LNCaP clone FGC (cell line): ENCODE data around the gene RTN4IP1.
A peak's percentile ranks its signal among the peaks of the same experiment; 100 is the strongest.
"Not testable (repeated sequence)": the region's sequence is repeated elsewhere in the genome, so short reads cannot be mapped to it uniquely, and the experiment has no call there.

Source experiments
- DNase-seq: peaks from one replicate; pipeline ENCODE4 v3.0.0-alpha.2; 2011; ENCODE audit warnings: low read depth
- H3K4me3 ChIP-seq: 2 replicates; pipeline ENCODE4 v1.5.1; 2011; ENCODE audit warnings: mild to moderate bottlenecking, low read depth, low read length, control low read depth
- TF ChIP-seq, protein P1 (sequence below): IDR thresholded peaks from 2 replicates; pipeline ENCODE4 v1.5.1; 2012; ENCODE audit warnings: mild to moderate bottlenecking; ENCODE audit not compliant: control insufficient read depth, insufficient read depth; ENCODE audit errors: extremely low read depth

Gene RTN4IP1

DNA sequence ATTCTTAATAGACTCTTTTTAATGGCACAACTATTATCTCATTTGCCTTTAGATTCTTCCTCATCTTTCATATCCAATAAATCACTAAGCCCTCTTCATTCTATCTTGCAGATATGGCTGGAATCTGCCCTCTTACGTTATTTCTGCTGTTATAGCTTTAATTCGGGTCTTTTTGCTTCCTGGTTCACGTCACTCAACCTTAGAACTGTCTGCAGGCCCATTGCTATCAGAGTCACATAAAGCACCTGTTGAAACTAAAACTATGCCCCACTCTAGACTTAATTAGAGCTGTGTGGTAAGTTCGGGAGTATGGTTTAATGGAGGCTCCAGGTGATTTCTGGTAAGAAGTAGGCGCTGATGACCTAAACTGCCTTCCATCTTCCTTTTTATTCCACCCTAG, 1.1 kb upstream of the RTN4IP1 start:
- DNase-seq, result no peak
- TF ChIP-seq, protein P1, sequence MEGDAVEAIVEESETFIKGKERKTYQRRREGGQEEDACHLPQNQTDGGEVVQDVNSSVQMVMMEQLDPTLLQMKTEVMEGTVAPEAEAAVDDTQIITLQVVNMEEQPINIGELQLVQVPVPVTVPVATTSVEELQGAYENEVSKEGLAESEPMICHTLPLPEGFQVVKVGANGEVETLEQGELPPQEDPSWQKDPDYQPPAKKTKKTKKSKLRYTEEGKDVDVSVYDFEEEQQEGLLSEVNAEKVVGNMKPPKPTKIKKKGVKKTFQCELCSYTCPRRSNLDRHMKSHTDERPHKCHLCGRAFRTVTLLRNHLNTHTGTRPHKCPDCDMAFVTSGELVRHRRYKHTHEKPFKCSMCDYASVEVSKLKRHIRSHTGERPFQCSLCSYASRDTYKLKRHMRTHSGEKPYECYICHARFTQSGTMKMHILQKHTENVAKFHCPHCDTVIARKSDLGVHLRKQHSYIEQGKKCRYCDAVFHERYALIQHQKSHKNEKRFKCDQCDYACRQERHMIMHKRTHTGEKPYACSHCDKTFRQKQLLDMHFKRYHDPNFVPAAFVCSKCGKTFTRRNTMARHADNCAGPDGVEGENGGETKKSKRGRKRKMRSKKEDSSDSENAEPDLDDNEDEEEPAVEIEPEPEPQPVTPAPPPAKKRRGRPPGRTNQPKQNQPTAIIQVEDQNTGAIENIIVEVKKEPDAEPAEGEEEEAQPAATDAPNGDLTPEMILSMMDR, result no peak
- peak overlapping the region; percentile 78 for H3K4me3 ChIP-seq

DNA sequence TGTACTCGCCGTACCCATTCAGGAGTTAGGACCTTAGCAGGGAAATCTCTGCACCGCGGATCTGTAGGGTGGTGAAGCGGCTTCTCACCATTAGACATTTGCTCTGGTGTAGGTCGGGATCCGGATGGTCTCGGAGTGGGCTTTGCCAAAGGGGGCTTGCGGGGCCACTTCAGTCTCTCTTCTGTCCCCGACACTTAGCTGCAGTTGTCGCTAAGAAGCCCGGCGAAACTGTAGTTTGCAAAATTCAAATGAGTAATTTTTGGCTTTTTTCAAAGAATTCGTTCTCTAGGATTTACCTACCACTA, 513 bp upstream of the RTN4IP1 start:
- DNase-seq, result no peak
- TF ChIP-seq, protein P1, result no peak
- H3K4me3 ChIP-seq, result peak overlapping the region; percentile 78

DNA sequence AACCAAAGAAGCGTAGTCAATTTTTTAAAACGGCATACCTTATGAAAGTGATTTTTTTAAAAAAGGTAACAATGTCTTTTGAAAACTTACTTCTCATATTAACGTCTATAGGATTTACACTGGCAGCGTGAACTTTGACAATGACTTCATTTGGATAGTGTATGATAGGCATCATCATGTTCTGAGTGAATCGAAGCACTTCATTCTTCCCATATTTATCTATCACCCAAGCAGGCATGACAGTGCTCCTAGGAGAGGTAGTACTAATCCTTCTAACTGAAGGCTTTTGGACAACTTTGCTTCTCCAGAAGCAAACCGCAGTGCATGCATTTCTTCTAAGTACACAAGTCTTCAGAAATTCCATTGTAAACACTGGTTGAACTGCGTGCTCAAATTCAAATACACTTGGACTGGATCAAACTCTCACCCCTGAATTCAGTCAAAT, 618 bp downstream of the RTN4IP1 start:
- no peak for DNase-seq
- peak overlapping the region; percentile 78 for H3K4me3 ChIP-seq
- TF ChIP-seq, protein P1, result no peak

DNA sequence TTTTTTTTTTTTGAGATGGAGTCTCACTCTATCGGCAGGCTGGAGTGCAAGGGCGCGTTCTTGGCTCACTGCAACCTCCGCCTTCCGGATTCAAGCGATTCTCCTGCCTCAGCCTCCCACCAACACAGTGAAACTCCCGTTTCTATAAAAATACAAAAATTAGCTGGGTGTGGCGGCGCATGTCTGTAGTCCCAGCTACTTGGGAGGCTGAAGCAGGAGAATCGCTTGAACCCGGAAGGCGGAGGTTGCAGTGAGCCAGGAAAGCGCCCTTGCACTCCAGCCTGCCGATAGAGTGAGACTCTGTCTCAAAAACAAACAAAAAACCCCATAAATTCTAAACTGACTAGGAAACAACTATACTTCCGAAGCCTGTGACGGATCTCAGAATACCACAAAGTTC, 1.5 kb downstream of the RTN4IP1 start:
- not testable (repeated sequence) for H3K4me3 ChIP-seq, DNase-seq

DNA sequence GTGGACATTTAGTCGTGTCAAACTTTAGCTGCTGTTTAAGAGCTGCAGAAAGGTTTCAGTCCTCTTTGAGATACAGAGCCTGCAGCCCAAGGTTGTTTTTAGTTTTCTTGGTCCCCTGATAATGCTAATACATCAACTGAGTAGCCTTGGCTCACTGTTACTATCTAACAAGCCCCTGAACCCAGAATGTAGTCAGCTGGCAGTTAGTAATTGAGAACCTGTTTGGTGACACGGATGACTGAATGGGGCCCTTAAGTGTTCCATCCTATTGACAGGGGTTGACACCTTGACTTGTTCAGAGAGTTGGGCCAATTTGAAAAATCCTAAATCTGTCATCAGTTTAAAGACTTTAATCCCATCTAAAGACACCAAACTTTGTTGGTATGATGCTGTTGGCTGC, 2.8 kb downstream of the RTN4IP1 start:
- no peak for DNase-seq
- TF ChIP-seq, protein P1, result no peak
- no peak overlapping the region for H3K4me3 ChIP-seq

DNA sequence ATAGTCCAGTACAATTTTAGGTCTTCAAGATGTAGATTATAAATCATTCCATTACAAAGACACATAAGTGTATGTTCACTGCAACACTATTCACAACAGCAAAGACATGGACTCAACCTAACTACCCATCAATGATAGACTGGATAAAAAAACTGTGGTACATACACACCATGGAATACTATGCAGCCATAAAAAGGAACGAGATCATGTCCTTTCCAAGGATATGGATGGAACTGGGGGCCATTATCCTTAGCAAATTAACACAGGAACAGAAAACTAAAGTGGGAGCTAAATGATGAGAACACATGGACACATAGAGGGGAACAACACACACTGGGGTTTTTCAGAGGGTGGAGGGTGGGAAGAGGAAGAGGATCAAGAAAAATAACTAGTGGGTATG, 6.3 kb downstream of the RTN4IP1 start:
- TF ChIP-seq, protein P1, result no peak
- no peak for DNase-seq
- no peak overlapping the region for H3K4me3 ChIP-seq

DNA sequence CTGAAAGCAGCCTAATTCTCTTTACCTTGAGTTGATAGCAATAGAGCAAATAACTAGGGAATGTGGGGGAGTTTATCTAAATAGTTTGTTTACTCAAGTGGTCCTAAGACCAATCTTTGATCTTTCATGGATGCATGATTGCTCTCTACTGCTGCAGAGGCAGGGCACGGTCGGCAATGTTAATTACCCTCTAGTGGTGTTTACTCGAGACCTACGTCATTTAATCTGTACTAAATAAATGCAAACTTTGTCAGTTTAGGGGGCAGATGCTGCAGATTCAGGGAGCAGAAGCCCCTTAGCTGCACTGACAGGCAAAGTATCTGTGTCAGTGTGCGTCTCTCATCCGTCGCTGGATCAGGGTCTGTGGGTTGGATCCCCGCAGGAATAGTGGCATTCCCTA, 6.9 kb downstream of the RTN4IP1 start:
- no peak overlapping the region for H3K4me3 ChIP-seq
- TF ChIP-seq, protein P1, result no peak
- DNase-seq, result no peak
